Effector memory CD8-positive, alpha-beta T cell (primary cell): Measurements from ENCODE around the gene UGT1A6.
"Not testable (repeated sequence)": the region's sequence is repeated elsewhere in the genome, so short reads cannot be mapped to it uniquely, and the experiment has no call there.

Experiments used
- ATAC-seq: fragments of 150-1000 bp; cut with Tn5 transposase; replicated peaks from 2 replicates; pipeline ENCODE4 v1.10.0; 2021; ENCODE audit warnings: mild to moderate bottlenecking, moderate library complexity
- DNase-seq, 3 experiments: peaks; one replicate each; pipeline ENCODE4 v3.0.0; 2021
- H3K27ac Mint-ChIP-seq, 2 donors: one replicate each; pipeline ENCODE4 v1.8.0; 2022; ENCODE audit warnings: mild to moderate bottlenecking in 2 of 2, mixed read lengths in 2 of 2, moderate library complexity in 2 of 2
- H3K27me3 Mint-ChIP-seq, 2 donors: one replicate each; pipeline ENCODE4 v1.8.0; 2022; ENCODE audit warnings: mixed read lengths in 2 of 2
- H3K36me3 Mint-ChIP-seq: one replicate; pipeline ENCODE4 v1.8.0; 2022; ENCODE audit warnings: mild to moderate bottlenecking, moderate library complexity, mixed read lengths; ENCODE audit not compliant: insufficient read depth
- H3K4me1 Mint-ChIP-seq, 2 donors: one replicate each; pipeline ENCODE4 v1.8.0; 2022; ENCODE audit warnings: low read depth in 2 of 2, mixed read lengths in 2 of 2
- H3K4me3 Mint-ChIP-seq, 2 donors: one replicate each; pipeline ENCODE4 v1.8.0; 2022; ENCODE audit warnings: mild to moderate bottlenecking in 2 of 2, mixed read lengths in 2 of 2, moderate library complexity in 2 of 2
- H3K9me3 Mint-ChIP-seq, 2 donors: one replicate each; pipeline ENCODE4 v1.8.0; 2022; ENCODE audit warnings: mixed read lengths in 2 of 2

Gene UGT1A6

GRCh38 chr2:233750689-233751088 is 58.0 kb downstream of the UGT1A6 start:
- peaks cover 40 to 94% of the 10 kb centered on the region in 2 donors for H3K27me3 Mint-ChIP-seq

GRCh38 chr2:233751212-233752009 is 58.7 kb downstream of the UGT1A6 start:
- not testable (repeated sequence) for DNase-seq, H3K4me3 Mint-ChIP-seq, H3K4me1 Mint-ChIP-seq, ATAC-seq, H3K27ac Mint-ChIP-seq, H3K36me3 Mint-ChIP-seq, H3K9me3 Mint-ChIP-seq
- peaks cover 37 to 87% of the 10 kb centered on the region in 2 donors for H3K27me3 Mint-ChIP-seq

More at GRCh38 chr2:233750689-233751088, 58.0 kb downstream of the UGT1A6 start:
- H3K27ac Mint-ChIP-seq, DNase-seq, H3K4me3 Mint-ChIP-seq, H3K36me3 Mint-ChIP-seq, H3K4me1 Mint-ChIP-seq, ATAC-seq, H3K9me3 Mint-ChIP-seq: not testable (repeated sequence)

GRCh38 chr2:233754872-233755611 is 62.4 kb downstream of the UGT1A6 start:
- Mint-ChIP-seq H3K4me3 (no peak overlapping the region), H3K36me3 (no peaks in the 10 kb centered on the region), H3K4me1 (no peaks in the 10 kb centered on the region), H3K27me3 (peaks cover 17 to 60% of the 10 kb centered on the region in 2 donors), H3K9me3 (peaks cover 0 to 3% of the 10 kb centered on the region in 2 donors), H3K27ac (no peak overlapping the region)
- DNase-seq (no peak), ATAC-seq (no peak)

- no peak for ATAC-seq
- H3K4me3 Mint-ChIP-seq = no peak overlapping the region
- H3K27me3 Mint-ChIP-seq = peaks cover 14 to 57% of the 10 kb centered on the region in 2 donors
These were observed 63.9 kb downstream of the UGT1A6 start for GRCh38 chr2:233756429-233757081.

GRCh38 chr2:233758141-233758540 is 65.5 kb downstream of the UGT1A6 start:
- no peak overlapping the region for H3K27ac Mint-ChIP-seq
- H3K4me1 Mint-ChIP-seq = no peaks in the 10 kb centered on the region
- H3K36me3 Mint-ChIP-seq = no peaks in the 10 kb centered on the region
- H3K27me3 Mint-ChIP-seq = peaks cover 13 to 46% of the 10 kb centered on the region in 2 donors
- DNase-seq (no peak), ATAC-seq (no peak)
- H3K4me3 Mint-ChIP-seq = no peak overlapping the region
- H3K9me3 Mint-ChIP-seq = no peaks in the 10 kb centered on the region

More at GRCh38 chr2:233756429-233757081, 63.9 kb downstream of the UGT1A6 start:
- Mint-ChIP-seq H3K27ac (no peak overlapping the region), H3K4me1 (no peaks in the 10 kb centered on the region), H3K9me3 (no peaks in the 10 kb centered on the region), H3K36me3 (no peaks in the 10 kb centered on the region)
- DNase-seq = no peak

- Mint-ChIP-seq H3K27me3 (peaks cover 20 to 46% of the 10 kb centered on the region in 2 donors), H3K36me3 (no peaks in the 10 kb centered on the region), H3K4me3 (no peak overlapping the region), H3K9me3 (no peaks in the 10 kb centered on the region), H3K27ac (no peak overlapping the region), H3K4me1 (no peaks in the 10 kb centered on the region)
- no peak for DNase-seq
- no peak for ATAC-seq
These were observed 66.2 kb downstream of the UGT1A6 start for GRCh38 chr2:233758849-233759248.

GRCh38 chr2:233760043-233760442 is 67.4 kb downstream of the UGT1A6 start, which contains the start of gene UGT1A1:
UGT1A1 (plus strand) TSS chr2:233760270; CDS start chr2:233760288, 18 bp downstream.
- ATAC-seq (no peak), DNase-seq (no peak)
- Mint-ChIP-seq H3K27me3 (peaks cover 31 to 46% of the 10 kb centered on the region in 2 donors), H3K9me3 (no peaks in the 10 kb centered on the region), H3K27ac (no peak within 1 kb of the TSS), H3K4me3 (no peak within 1 kb of the TSS), H3K4me1 (no peaks in the 10 kb centered on the region), H3K36me3 (no peaks in the 10 kb centered on the region)

GRCh38 chr2:233761040-233761769 is 68.5 kb downstream of the UGT1A6 start:
- DNase-seq = no peak
- H3K27ac Mint-ChIP-seq = no peak overlapping the region
- peaks cover 37 to 55% of the 10 kb centered on the region in 2 donors for H3K27me3 Mint-ChIP-seq
- H3K9me3 Mint-ChIP-seq = peaks cover 0 to 2% of the 10 kb centered on the region in 2 donors
- H3K4me3 Mint-ChIP-seq = no peak overlapping the region
- H3K36me3 Mint-ChIP-seq = no peaks in the 10 kb centered on the region
- ATAC-seq = no peak
- H3K4me1 Mint-ChIP-seq = no peaks in the 10 kb centered on the region

GRCh38 chr2:233764264-233764663 is 71.6 kb downstream of the UGT1A6 start:
- Mint-ChIP-seq H3K27ac (no peak overlapping the region), H3K4me3 (no peak overlapping the region), H3K9me3 (peaks cover 0 to 2% of the 10 kb centered on the region in 2 donors), H3K4me1 (no peaks in the 10 kb centered on the region), H3K36me3 (no peaks in the 10 kb centered on the region), H3K27me3 (peaks cover 50 to 61% of the 10 kb centered on the region in 2 donors)
- ATAC-seq (no peak), DNase-seq (no peak)

GRCh38 chr2:233764761-233765160 is 72.1 kb downstream of the UGT1A6 start:
- Mint-ChIP-seq H3K27me3 (peaks cover 54 to 66% of the 10 kb centered on the region in 2 donors), H3K36me3 (no peaks in the 10 kb centered on the region), H3K4me1 (no peaks in the 10 kb centered on the region), H3K9me3 (peaks cover 0 to 2% of the 10 kb centered on the region in 2 donors), H3K27ac (no peak overlapping the region), H3K4me3 (no peak overlapping the region)
- ATAC-seq = no peak
- no peak for DNase-seq

- ATAC-seq (no peak), DNase-seq (no peak)
- H3K36me3 Mint-ChIP-seq = no peaks in the 10 kb centered on the region
- H3K4me3 Mint-ChIP-seq = no peak overlapping the region
- no peak overlapping the region for H3K27ac Mint-ChIP-seq
- H3K9me3 Mint-ChIP-seq = peaks cover 0 to 2% of the 10 kb centered on the region in 2 donors
- H3K4me1 Mint-ChIP-seq = no peaks in the 10 kb centered on the region
- peaks cover 54 to 61% of the 10 kb centered on the region in 2 donors for H3K27me3 Mint-ChIP-seq
These were observed 73.7 kb downstream of the UGT1A6 start for GRCh38 chr2:233766416-233766815.

- H3K4me3 Mint-ChIP-seq = no peak overlapping the region
- DNase-seq = no peak
- no peaks in the 10 kb centered on the region for H3K36me3 Mint-ChIP-seq
- no peak overlapping the region for H3K27ac Mint-ChIP-seq
- H3K9me3 Mint-ChIP-seq = peaks cover 0 to 2% of the 10 kb centered on the region in 2 donors
- H3K27me3 Mint-ChIP-seq = peaks cover 52 to 58% of the 10 kb centered on the region in 2 donors
- no peaks in the 10 kb centered on the region for H3K4me1 Mint-ChIP-seq
- no peak for ATAC-seq
These were observed 75.4 kb downstream of the UGT1A6 start for GRCh38 chr2:233768076-233768475.

- ATAC-seq (no peak), DNase-seq (no peak)
- no peak overlapping the region for H3K4me3 Mint-ChIP-seq
- no peak overlapping the region for H3K27ac Mint-ChIP-seq
- peaks cover 0 to 2% of the 10 kb centered on the region in 2 donors for H3K9me3 Mint-ChIP-seq
- no peaks in the 10 kb centered on the region for H3K36me3 Mint-ChIP-seq
- H3K27me3 Mint-ChIP-seq = peaks cover 44 to 46% of the 10 kb centered on the region in 2 donors
- no peaks in the 10 kb centered on the region for H3K4me1 Mint-ChIP-seq
These were observed 76.6 kb downstream of the UGT1A6 start for GRCh38 chr2:233769260-233769659.
